HK-2 (cell line): ENCODE measurements around the gene ZNF674.
"Not testable (repeated sequence)": the region's sequence is repeated elsewhere in the genome, so short reads cannot be mapped to it uniquely, and the experiment has no call there.

Experiments
- DNase-seq: peaks from one replicate; pipeline ENCODE4 v3.0.0-alpha.2; 2018; ENCODE audit not compliant: unreplicated experiment

Gene ZNF674

GRCh38 chrX:46463682-46464081 lies 81.5 kb downstream of the ZNF674 start:
- no peak for DNase-seq

GRCh38 chrX:46461660-46462191 lies 83.5 kb downstream of the ZNF674 start:
- no peak for DNase-seq

- not testable (repeated sequence) for DNase-seq
Observed at GRCh38 chrX:46460801-46461659, 84.2 kb downstream of the ZNF674 start.

- DNase-seq = no peak
Observed at GRCh38 chrX:46459603-46460002, 85.6 kb downstream of the ZNF674 start.

- no peak for DNase-seq
Observed at GRCh38 chrX:46456125-46456922, 88.9 kb downstream of the ZNF674 start.
